ENCODE data around the gene TRIM15.
"Not testable (repeated sequence)": the region's sequence is repeated elsewhere in the genome, so short reads cannot be mapped to it uniquely, and the experiment has no call there.

TRIM15 gene

DNA sequence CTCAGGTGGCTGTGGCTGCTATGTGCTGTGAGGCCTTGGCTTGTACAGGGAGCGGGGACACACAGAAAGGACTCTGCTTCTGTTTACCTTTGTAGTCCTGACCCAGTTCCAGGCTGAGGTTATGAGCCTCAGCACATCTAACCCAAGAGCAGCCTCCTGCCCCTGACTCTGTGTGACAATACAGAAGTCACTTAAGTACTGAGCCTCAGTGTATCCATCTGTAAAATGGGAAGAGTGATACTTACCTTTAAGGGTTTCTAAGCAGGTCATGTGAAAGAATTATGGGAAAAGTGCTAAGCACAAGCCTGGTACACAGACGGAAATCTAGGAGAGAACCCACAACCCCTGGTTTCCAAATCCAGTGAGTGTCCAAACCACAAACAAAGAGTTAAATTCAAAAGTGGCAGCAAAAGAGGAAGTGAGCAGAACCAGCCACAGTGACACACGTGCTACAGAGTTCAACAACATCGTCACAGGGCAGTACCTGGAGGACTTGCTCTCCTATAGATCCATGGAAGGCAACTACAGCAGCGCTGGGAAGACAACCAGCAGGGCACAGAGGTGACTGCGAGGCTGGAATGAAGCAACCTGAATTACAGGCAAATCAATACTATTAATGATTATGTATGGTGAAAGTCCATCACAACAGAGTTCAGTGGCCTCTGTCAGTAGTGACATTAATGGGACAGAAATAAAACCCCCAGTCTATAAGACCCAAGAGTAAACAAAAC lies 37.4 kb downstream of the TRIM15 start:
- peak; percentile 50 for DNase-seq

DNA sequence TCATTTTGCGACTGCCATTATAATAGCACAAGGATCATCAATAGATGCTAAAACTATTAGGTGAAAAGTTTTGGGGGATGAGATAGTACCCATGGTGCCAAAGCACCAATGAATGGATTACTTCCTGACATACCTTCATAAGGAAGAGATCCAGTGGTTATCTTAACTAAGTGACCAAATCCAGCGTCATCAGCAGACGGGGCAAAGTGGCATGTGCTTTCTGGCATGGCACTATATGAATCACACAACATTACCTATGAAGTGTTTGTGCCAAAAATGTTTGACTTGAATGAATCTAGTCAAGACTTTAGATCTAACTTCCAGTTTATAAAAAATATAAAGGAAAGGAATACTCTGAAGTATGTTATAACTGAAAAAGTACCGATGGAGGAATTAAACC lies 39.0 kb downstream of the TRIM15 start:
- no peak for DNase-seq

DNA sequence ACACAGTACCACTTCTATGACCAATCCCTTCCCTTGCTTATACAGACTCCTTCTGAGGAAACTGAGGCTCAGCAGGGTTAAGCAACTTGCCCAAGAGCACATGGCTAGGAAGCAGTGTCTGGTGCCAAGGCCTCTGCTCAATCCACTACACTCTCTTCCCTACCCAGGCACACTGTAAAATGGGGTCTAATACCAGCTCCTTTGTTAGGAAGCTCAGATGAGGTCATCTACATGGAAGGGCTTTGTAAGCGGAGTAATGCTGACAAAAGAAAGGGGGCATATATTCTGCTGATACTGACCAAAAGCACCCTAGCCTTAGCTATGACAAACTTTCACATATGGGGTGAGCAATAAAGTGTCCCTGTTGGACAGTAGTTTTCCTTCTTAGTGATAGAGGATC lies 40.8 kb downstream of the TRIM15 start:
- DNase-seq, result no peak

DNA sequence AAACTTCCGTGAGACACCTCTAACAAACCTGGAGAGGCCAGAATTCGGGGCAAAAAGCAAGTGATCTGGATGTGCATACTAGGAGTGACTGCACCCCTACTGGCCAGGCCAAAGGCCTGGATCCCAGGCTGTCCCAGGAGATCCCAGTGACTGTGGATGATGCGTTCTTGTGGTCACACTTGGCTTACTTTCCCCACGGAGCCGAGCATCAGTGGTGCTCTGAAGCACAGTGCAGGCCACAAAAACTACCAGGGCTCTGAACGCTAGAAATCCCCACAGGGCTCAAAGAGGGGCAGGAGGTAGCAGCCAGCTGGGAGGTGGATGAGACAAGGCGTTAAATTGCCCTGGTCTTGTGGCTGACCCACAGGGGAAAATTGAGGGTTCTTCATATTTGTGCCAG lies 42.8 kb downstream of the TRIM15 start:
- DNase-seq, result no peak

DNA sequence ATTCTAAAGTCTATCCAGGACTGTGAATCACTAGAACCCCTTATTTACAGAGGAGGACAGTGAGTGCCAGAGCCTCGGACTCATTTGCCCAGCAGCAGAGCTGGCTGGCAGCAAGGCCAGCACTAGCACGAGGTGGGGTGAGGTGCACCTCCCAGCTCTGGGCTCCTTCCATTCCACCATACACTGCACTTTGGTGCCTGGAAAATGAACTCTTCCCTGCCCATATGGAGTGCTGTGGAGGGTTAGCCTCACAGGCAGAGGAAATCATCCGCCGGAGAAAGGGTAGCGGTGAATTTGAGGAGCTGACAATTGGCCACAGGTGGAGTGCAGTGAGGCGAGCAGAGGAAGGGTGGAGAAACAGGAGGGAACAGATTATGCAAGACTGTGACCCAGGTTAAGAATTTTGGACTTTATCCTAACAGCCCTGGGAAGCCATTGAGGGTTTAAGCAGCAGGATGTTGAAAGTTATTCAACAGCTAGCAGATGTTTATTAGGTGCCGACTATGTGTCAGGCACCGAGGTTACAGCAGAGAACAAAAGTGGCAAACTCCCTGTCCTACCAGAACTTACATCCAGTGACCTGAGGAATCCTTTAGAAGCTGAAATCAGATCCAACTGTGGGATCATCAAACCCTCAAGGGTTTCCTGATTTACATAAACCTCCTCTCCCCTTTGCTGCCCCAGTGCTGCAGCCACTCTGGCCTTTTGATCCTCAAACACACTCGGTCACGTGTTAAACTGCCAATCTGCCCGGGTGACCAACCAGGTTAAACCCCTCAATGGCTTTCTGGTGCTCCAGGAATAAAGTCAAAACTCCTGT lies 43.7 kb downstream of the TRIM15 start:
- DNase-seq, result no peak

DNA sequence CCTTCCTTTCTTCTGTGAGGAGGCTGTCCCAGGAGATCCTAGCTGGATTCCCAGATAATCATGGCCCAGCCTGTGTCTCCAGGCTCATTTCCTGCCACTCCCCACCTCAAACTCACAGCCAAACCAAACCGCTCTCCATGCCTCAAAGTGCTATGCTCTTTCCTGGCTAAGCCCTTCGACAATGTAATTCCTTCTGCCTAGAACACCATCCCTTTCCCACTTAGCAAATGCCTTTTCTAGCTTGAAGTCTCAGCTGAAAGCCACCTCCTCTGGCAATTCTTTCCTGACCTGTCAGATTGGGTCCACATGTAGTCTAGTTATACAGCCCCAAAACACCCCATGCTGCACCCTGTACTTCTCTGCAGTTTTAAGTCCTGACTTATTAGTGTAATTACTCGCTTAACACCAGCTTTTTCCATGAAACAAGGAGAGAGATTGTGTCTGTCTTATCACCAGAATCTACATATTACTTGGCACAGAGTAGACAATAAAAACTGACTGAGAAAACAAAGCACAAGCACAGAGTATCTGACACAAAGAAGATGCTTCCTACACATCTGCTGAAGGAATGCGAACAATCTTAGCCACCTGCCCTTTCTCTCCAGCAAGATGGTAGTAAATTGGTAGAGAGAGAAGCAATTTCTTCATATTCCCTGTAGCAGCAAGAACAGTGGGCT lies 44.4 kb downstream of the TRIM15 start:
- no peak for DNase-seq

DNA sequence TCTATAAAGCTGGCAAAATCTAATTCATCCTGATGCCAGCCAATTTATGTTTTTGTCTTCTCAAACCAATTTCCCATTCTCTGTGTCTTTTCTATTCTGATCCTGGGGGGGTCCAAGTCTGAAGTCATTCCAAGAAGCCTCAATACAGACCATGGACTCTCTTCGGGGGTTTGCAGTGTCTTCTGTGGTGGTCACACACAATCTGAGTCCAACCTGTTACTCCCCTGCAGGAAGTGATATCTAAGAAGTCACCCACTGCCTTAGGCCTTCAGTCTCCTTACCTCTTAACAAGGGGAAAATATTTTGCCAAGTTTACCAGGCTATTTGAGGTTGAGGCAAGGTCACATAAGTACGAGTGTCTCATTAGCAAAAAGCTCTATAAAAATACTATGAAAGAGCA lies 48.0 kb downstream of the TRIM15 start:
- DNase-seq, result no peak

DNA sequence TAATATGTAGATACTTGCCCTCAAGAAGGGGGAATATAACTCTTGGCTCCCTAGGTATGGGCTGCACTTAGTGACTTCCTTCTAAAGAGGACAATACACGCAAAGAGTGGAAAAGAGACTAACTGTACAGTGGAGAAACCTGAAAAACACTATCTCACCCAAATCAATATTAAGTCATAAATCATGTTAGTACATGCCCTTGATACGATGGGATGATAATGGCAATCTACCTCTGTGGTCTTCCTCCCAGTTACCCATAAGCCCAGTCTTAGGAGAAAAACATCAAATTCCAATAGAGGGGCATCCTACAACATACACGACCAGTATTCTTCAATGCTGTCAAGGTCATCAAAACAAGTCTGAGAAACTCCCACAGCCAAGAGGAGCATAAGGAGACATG lies 48.6 kb downstream of the TRIM15 start:
- no peak for DNase-seq

DNA sequence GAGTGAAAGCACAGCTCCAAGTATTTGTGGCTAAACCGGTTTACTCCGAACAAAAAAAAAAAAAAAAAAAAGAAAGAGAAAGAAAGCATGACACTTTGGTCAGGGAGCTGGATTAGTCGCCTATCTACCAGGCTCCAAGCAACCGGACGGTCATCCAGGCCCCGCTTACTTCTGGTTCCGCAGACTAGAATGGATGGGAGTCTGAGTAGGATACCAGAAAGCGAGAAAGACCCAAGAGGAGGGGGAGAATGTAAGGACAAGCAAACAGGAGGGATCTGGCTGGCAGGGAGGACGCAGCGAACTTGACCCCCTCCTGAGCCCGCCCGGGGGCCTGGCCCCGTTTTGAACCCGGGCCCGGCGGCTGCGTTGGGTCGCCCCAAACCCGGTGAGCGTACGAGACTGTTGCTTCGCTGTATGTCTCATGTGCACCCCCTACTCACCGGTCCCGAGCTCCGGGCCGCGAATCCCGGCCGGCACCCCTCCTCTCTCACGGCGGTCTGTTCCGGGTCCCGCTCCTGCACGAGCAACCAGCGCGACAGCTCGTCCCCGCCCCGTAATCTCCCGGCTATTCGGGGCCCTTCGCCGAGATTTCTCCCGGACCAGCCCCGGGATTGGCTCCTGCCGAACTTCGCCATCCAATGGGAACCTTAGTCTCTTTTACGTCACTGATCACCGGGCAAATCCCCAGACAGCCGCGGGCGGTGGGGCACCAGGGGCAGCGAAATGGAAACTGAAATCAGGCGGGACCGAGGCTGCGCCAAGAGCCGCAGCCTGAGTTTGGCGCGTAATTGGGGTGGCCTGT lies 49.7 kb downstream of the TRIM15 start, which contains the start of gene TRIM26:
Gene TRIM26 (minus strand): TSS at position 542 of the 802 bp plus-strand sequence. CDS start 14,303 bp downstream, outside the sequence.
- DNase-seq, result peak; percentile 96

DNA sequence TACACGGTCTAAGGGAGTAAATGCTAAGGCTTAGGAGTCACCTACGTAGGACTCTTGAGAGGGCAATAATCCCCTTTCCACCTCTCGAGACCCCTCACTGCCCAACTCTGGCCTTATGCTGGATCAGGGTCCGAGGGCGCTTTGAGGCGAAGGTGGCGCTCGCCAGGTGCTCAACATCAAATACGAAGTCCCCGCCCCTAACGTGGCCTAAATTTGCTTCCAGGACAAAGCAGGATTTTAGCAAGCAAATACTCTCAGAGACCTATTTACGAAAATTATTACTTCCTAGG lies 50.3 kb downstream of the TRIM15 start:
- no peak for DNase-seq

DNA sequence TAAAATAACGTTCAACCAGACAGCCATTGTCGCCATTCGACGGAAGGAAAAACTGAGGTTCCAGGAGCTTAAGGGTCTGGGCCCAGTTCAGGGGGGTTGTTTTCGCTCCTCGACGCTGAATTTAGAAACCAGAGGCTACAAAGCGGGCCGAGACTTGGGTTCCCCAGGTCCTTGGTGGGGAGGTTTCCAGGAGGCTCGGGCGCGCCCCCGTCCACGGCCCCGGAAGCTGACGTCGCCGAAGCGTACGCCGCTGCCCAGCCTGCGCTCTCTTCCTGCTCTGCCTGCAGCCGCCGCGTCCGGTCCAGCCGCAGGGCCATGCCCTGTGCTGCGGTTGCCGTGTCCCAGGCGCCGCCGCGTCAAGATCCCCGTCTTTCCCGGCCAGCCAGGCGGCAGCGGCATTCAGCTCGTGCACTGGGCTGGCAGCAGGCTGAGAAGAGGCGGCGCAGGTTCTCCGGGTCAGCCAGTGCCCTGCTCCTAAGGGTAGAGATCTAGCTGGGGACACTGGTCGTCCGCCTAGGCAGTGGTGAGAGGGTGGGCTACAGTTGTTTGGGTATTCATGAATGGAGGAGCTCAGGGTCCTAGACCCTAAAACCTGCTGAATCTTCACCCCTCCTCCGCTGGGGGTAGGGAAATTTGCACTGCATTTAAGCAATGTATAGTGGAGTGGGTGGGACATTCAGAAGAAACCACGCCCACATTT lies 50.8 kb downstream of the TRIM15 start:
- DNase-seq, result peak; percentile 82

DNA sequence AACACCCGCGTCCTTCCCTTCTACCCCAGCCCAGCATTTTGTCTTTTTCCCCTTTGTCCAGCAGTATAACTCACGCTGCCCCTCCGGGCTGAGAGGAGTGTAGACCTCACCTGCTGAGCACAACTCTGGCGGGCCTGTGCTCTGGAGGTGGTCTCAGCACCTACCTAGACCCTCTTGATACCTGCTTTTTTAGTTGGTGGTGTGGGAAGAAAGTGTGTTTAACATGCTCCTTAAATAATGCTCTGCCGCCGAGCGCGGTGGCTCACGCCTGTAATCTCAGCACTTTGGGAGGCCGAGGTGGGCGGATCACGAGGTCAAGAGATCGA lies 51.3 kb downstream of the TRIM15 start:
- DNase-seq, result no peak

DNA sequence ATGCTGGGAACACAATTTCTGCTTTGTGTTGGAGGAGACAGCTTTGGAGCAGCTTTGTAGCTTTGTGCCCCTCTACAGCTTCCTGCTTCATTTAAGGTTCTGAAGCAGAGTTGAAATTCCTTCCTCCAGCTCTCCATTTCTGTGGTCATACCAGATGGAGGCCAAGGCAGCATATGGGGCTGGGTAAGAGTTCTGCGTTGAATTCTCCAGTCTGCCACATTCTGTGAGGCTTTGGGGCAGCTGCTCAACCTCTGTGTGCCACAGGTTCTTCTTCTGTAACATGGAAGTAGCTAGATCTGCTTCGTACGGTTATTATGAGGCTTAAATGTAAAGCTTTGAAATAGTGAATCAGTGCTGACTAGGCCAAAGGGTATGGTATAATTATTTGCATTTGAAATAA lies 52.8 kb downstream of the TRIM15 start:
- no peak for DNase-seq

DNA sequence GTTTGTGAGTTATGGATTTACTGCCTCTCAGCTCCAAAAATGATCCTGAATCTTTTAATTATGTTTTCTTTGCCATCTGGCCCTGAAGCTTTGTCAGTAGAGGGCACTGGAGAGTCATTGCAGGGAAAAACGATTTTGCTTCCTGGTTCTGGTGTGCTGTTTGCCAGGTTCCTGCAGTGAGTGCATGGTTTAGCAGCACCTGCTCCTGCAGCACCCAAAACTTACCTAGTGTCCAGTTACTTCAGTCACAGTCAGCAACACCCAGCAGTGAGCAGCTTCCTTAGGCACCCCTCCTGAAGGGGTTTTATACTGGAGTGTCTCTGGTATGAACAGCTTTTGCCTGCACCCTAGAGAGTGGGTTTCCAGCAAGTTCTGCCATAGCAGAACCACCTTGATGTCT lies 55.9 kb downstream of the TRIM15 start:
- peak; percentile 33 for DNase-seq

DNA sequence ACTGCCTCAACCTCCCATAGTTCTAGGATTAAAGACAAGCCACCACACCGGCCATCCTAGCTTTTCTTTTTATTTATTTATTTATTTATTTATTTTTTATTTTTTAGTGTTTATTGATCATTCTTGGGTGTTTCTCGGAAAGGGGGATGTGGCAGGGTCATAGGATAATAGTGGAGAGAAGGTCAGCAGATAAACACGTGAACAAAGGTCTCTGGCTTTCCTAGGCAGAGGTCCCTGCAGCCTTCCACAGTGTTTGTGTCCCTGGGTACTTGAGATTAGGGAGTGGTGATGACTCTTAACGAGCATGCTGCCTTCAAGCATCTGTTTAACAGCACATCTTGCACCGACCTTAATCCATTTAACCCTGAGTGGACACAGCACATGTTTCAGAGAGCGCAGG lies 58.0 kb downstream of the TRIM15 start:
- not testable (repeated sequence) for DNase-seq

DNA sequence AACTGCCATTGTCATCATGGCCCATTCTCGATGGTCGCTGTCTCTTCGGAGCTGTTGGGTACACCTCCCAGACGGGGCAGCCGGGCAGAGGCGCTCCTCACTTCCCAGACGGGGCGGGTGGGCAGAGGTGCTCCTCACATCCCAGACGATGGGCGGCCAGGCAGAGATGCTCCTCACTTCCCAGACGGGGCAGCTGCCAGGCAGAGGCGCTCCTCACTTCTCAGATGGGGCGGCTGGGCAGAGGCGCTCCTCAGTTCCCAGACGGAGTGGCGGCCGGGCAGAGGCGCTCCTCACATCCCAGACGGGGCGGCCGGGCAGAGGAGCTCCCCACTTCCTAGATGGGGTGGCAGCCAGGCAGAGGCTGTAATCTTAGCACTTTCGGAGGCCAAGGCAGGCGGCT lies 58.6 kb downstream of the TRIM15 start:
- not testable (repeated sequence) for DNase-seq
